HepG2 (cell line): Measurements from ENCODE around the gene INPP4B. TPM values are rescaled to one million over a fixed set of nuclear protein-coding genes. Genes with fewer than 3 reads are reported as not detected.

Experiments
- ATAC-seq: fragments of 200-7000 bp; cut with Tn5 transposase; 3 replicates; pipeline ENCODE4 v1.9.1; 2020; ENCODE audit warnings: mild to moderate bottlenecking, moderate library complexity
- BruUV-seq: library from RNA; stranded (reverse); fragments of 400-500 nt; replicated peaks from 2 replicates; lab custom pipeline; 2021; lab: Mats Ljungman, UMichigan
- CTCF ChIA-PET: fragments of 300-600 bp; formaldehyde crosslinking; extraction: SDS; loops from one replicate; lab custom pipeline; 2021; ENCODE audit warnings: low total read pairs, inconsistent platforms, low intra/inter-chr PET ratio; lab: Yijun Ruan, JAX
- POLR2A ChIA-PET: fragments of 350-600 bp; sonication (Branson Sonifier 250); formaldehyde crosslinking; loops from one replicate; lab custom pipeline; 2020; ENCODE audit warnings: antibody characterized with exemption, inconsistent platforms; lab: Yijun Ruan, JAX
- DNase-seq: peaks from one replicate; pipeline ENCODE4 v3.0.0-alpha.2; 2015; ENCODE audit warnings: low spot score
- FAIRE-seq: peaks from 3 replicates; lab custom pipeline; 2011; peaks lifted over from hg19 to GRCh38; lab: Jason Lieb, UNC
- H2AFZ ChIP-seq: one replicate; pipeline ENCODE4 v1.6.1; 2011; ENCODE audit warnings: low read length, inconsistent platforms
- H3K27ac ChIP-seq: fragments of 300-600 bp; 3 replicates; pipeline ENCODE4 v1.8.0; 2011; ENCODE audit warnings: mixed run types, mild to moderate bottlenecking, mixed read lengths, low read length, inconsistent platforms; ENCODE audit not compliant: insufficient read depth; ENCODE audit errors: extremely low read length
- H3K27me3 ChIP-seq, 2 experiments: fragments of 200-600 bp in 1 of 2; 2 replicates in 1 of 2; 3 replicates in 1 of 2; pipeline versions ENCODE4 v1.6.0 to v1.8.0; 2011; ENCODE audit warnings: low read length in 2 of 2, mild to moderate bottlenecking in 2 of 2, moderate library complexity in 2 of 2, inconsistent platforms in 1 of 2; ENCODE audit not compliant: insufficient read depth in 2 of 2, control insufficient read depth in 1 of 2
- H3K36me3 ChIP-seq, 2 experiments: fragments of 200-600 bp in 1 of 2; replicated peaks in 1 of 2; 2 replicates in 1 of 2; 3 replicates in 1 of 2; pipeline versions ENCODE4 v1.5.1 to v1.8.0; 2011; ENCODE audit warnings: low read length in 2 of 2, inconsistent platforms in 1 of 2; ENCODE audit not compliant: insufficient read depth in 2 of 2, control insufficient read depth in 1 of 2
- H3K4me1 ChIP-seq: 2 replicates; pipeline ENCODE4 v1.5.1; 2012; ENCODE audit warnings: low read length, inconsistent platforms; ENCODE audit not compliant: insufficient read depth
- H3K4me2 ChIP-seq: 2 replicates; pipeline ENCODE4 v1.6.0; 2011; ENCODE audit warnings: low read depth, low read length, inconsistent platforms
- H3K4me3 ChIP-seq, 3 experiments: fragments of 200-600 bp in 1 of 3; sonication (generic), shearing (Covaris generic) in 1 of 3; replicated peaks in 1 of 3; 2 replicates each; pipeline ENCODE4 v1.5.1; 2011 to 2016; ENCODE audit warnings: low read length in 3 of 3, inconsistent platforms in 2 of 3, low read depth in 2 of 3, mild to moderate bottlenecking in 2 of 3, control low read depth in 1 of 3, mixed read lengths in 1 of 3; ENCODE audit not compliant: insufficient read depth in 1 of 3
- H3K79me2 ChIP-seq: one replicate; pipeline ENCODE4 v1.6.1; 2011; ENCODE audit warnings: low read length, inconsistent platforms; ENCODE audit not compliant: insufficient read depth
- H3K9ac ChIP-seq: 2 replicates; pipeline ENCODE4 v1.6.0; 2011; ENCODE audit warnings: mild to moderate bottlenecking, low read depth, low read length, inconsistent platforms; ENCODE audit not compliant: insufficient read depth
- H3K9me3 ChIP-seq: 2 replicates; pipeline ENCODE4 v1.5.1; 2012; ENCODE audit warnings: mild to moderate bottlenecking, low read length
- H4K20me1 ChIP-seq: 2 replicates; pipeline ENCODE4 v1.6.0; 2011; ENCODE audit warnings: inconsistent platforms, mild to moderate bottlenecking, low read length, moderate library complexity; ENCODE audit not compliant: insufficient read depth
- CREB1 ChIP-seq, 2 experiments: fragments of 450-650 bp in 1 of 2; IDR thresholded peaks; 2 replicates each; pipeline ENCODE4 v1.6.1; 2016 to 2017; ENCODE audit warnings: control low read depth in 1 of 2, mild to moderate bottlenecking in 1 of 2, missing compliant biosample characterization in 1 of 2, missing genetic modification characterization in 1 of 2
- DDIT3 ChIP-seq: sonication (generic); formaldehyde crosslinking; IDR thresholded peaks from 2 replicates; pipeline ENCODE4 v1.4.0; 2020; ENCODE audit warnings: mild to moderate bottlenecking, missing genetic modification reagents
- MAZ ChIP-seq, 2 experiments: sonication (generic) in 1 of 2; formaldehyde crosslinking in 1 of 2; IDR thresholded peaks; 2 replicates each; pipeline versions ENCODE4 v1.5.0 to v1.6.1; 2012 to 2020; ENCODE audit warnings: low read depth in 2 of 2, mild to moderate bottlenecking in 2 of 2, borderline replicate concordance in 1 of 2, improper control_type of control experiment in 1 of 2, low read length in 1 of 2, missing genetic modification reagents in 1 of 2, moderate library complexity in 1 of 2
- MEIS1 ChIP-seq: sonication (generic); formaldehyde crosslinking; IDR thresholded peaks from 2 replicates; pipeline ENCODE4 v1.9.0; 2021; ENCODE audit warnings: mild to moderate bottlenecking, missing genetic modification reagents, moderate library complexity, borderline replicate concordance
- MXD3 ChIP-seq: IDR thresholded peaks from 2 replicates; pipeline ENCODE4 v1.6.1; 2016; ENCODE audit warnings: mild to moderate bottlenecking, missing biosample characterization, missing genetic modification reagents
- SP4 ChIP-seq: sonication (generic); formaldehyde crosslinking; IDR thresholded peaks from 2 replicates; pipeline ENCODE4 v1.8.1; 2023; ENCODE audit warnings: mild to moderate bottlenecking, missing genetic modification reagents
- SRY ChIP-seq: sonication (generic); formaldehyde crosslinking; IDR thresholded peaks from 2 replicates; pipeline ENCODE4 v1.8.0; 2022; ENCODE audit warnings: mild to moderate bottlenecking, missing genetic modification reagents
- ZFP90 ChIP-seq: sonication (generic); formaldehyde crosslinking; IDR thresholded peaks from 2 replicates; pipeline ENCODE4 v1.8.0; 2022; ENCODE audit warnings: missing genetic modification reagents, mild to moderate bottlenecking, inconsistent platforms, borderline replicate concordance
- ZNF17 ChIP-seq: sonication (generic); formaldehyde crosslinking; IDR thresholded peaks from 2 replicates; pipeline ENCODE4 v1.5.0; 2020; ENCODE audit warnings: mild to moderate bottlenecking, missing genetic modification reagents
- ZNF331 ChIP-seq: sonication (generic); formaldehyde crosslinking; IDR thresholded peaks from 2 replicates; pipeline ENCODE4 v1.4.0; 2020; ENCODE audit warnings: missing genetic modification reagents
- ZNF503 ChIP-seq: sonication (generic); formaldehyde crosslinking; IDR thresholded peaks from 2 replicates; pipeline ENCODE4 v1.4.0; 2020; ENCODE audit warnings: missing genetic modification reagents
- ZNF530 ChIP-seq: sonication (generic); formaldehyde crosslinking; IDR thresholded peaks from 2 replicates; pipeline ENCODE4 v1.5.0; 2020; ENCODE audit warnings: low read depth, mild to moderate bottlenecking, missing genetic modification reagents
- ZNF746 ChIP-seq: sonication (generic); formaldehyde crosslinking; IDR thresholded peaks from 2 replicates; pipeline ENCODE4 v1.8.0; 2022; ENCODE audit warnings: mild to moderate bottlenecking, missing genetic modification reagents
- ZNF766 ChIP-seq: sonication (generic); formaldehyde crosslinking; IDR thresholded peaks from 2 replicates; pipeline ENCODE4 v1.5.0; 2020; ENCODE audit warnings: missing genetic modification reagents, borderline replicate concordance
- WGBS: methylation state at CpG from one replicate; pipeline ENCODE4 v1.1.6; 2017; ENCODE audit warnings: low lambda C conversion rate; 5-methylcytosine and 5-hydroxymethylcytosine counted together
- in situ Hi-C: cut with HindIII; loops from 2 replicates; pipeline ENCODE4 v1.10.0; 2017; ENCODE audit warnings: low pct_unique_long_range_greater_than_20kb; ENCODE audit not compliant: extremely low pct_ligation_motif_present
- intact Hi-C: fragments of 100-400 bp; cut with micrococcal nuclease; formaldehyde crosslinking; loops from one replicate; pipeline ENCODE4 v1.10.0; 2022; ENCODE audit not compliant: unreplicated experiment
- polyA plus RNA-seq, 8 experiments: library from polyadenylated mRNA; depleted of rRNA in 3 of 8; stranded (reverse) in 7 of 8; unstranded in 1 of 8; fragments of >200 nt; fragmentation: Illumina TruSeq in 4 of 8; extraction: Trizol in 4 of 8; gene quantifications; 2 replicates each; pipeline versions ENCODE4 v1.2.1 to v1.2.3, GENCODE V29; 2011 to 2016; ENCODE audit warnings: low read depth in 4 of 8, missing spikeins in 1 of 8, mixed read lengths in 1 of 8; ENCODE audit not compliant: insufficient read depth in 1 of 8
- total RNA-seq, 5 experiments: library from RNA; depleted of rRNA; stranded (reverse); fragments of >200 nt; fragmentation: Illumina TruSeq; extraction: Trizol; gene quantifications; 2 replicates each; pipeline ENCODE4 v1.2.3, GENCODE V29; 2016; ENCODE audit warnings: low read depth in 1 of 5

The INPP4B gene
- total and polyA plus RNA-seq, 2 of the 13 experiments (the other 11 are each of a cell fraction or from before 2014, with no cell fraction given): not detected

- no TSS peak for BruUV-seq
- DNase-seq: no peak
- Histone ChIP-seq H3K4me1 (no peaks in the 10 kb centered on the region), H3K27ac (no peak overlapping the region), H3K4me3 (no peak overlapping the region), H3K9ac (no peak overlapping the region), H3K79me2 (no peaks in the 10 kb centered on the region), H3K4me2 (no peak overlapping the region), H3K9me3 (no peaks in the 10 kb centered on the region), H4K20me1 (no peaks in the 10 kb centered on the region), H3K27me3 (no peaks in the 10 kb centered on the region), H3K36me3 (no peaks in the 10 kb centered on the region), H2AFZ (no peak overlapping the region)
- CTCF ChIA-PET: no interaction called here
- TF ChIP-seq MXD3 (no peak), ZNF17 (CRISPR knock-in tag) (no peak), ZNF766 (CRISPR knock-in tag) (no peak)
- POLR2A ChIA-PET: no interaction called here
- 4% methylated on average over 4 of the region's 4 CpGs for WGBS
- intact Hi-C loops: no loop called here
- in situ Hi-C loops: no loop called here
- no peak for ATAC-seq
- FAIRE-seq: no peak
Measured at GRCh38 chr4:142030010-142030409, 816.1 kb downstream of the INPP4B start.

GRCh38 chr4:142021761-142022160 lies 824.3 kb downstream of the INPP4B start:
- Histone ChIP-seq H3K79me2 (no peaks in the 10 kb centered on the region), H3K36me3 (no peaks in the 10 kb centered on the region), H4K20me1 (no peaks in the 10 kb centered on the region), H3K9ac (no peak overlapping the region), H3K27me3 (no peaks in the 10 kb centered on the region), H2AFZ (no peak overlapping the region), H3K4me2 (no peak overlapping the region), H3K27ac (no peak overlapping the region), H3K9me3 (peaks cover 36% of the 10 kb centered on the region), H3K4me1 (no peaks in the 10 kb centered on the region), H3K4me3 (no peak overlapping the region)
- no peak for ATAC-seq
- FAIRE-seq: no peak
- 0% methylated on average over 2 of the region's 2 CpGs for WGBS
- ChIA-PET CTCF (no interaction called here), POLR2A (no interaction called here)
- DNase-seq: no peak
- intact Hi-C loops (no loop called here), in situ Hi-C loops (no loop called here)
- no TSS peak for BruUV-seq
- TF ChIP-seq SRY (CRISPR knock-in tag) (no peak), ZNF331 (CRISPR knock-in tag) (no peak), SP4 (CRISPR knock-in tag) (no peak), CREB1 (IDR thresholded peaks at IDR 0.05) (no peak), CREB1 (CRISPR knock-in tag; IDR thresholded peaks at IDR 0.05) (no peak), DDIT3 (no peak), MAZ (IDR thresholded peaks at IDR 0.05; ENCODE audit: borderline replicate concordance, low read depth, low read length) (no peak), MAZ (CRISPR knock-in tag; IDR thresholded peaks at IDR 0.05; ENCODE audit: low read depth) (no peak), ZFP90 (CRISPR knock-in tag) (no peak), ZNF530 (CRISPR knock-in tag) (no peak), ZNF503 (no peak), ZNF746 (CRISPR knock-in tag) (no peak), MEIS1 (no peak)
